SJCRH30 (cell line): ENCODE results near the gene ANKRD13B. TPM values are rescaled to one million over a fixed set of nuclear protein-coding genes. Genes with fewer than 3 reads are reported as not detected.

ENCODE experiments used
- DNase-seq, 2 experiments: peaks; one replicate each; pipeline ENCODE4 v3.0.0-alpha.2; 2015 to 2020
- H3K27ac ChIP-seq: fragments of 250-450 bp; sonication (Bioruptor Pico); 2 replicates; pipeline ENCODE4 v1.5.1; 2020; ENCODE audit warnings: mild to moderate bottlenecking, moderate library complexity
- H3K27me3 ChIP-seq: fragments of 250-450 bp; sonication (Bioruptor Pico); 2 replicates; pipeline ENCODE4 v1.5.1; 2020; ENCODE audit warnings: mild to moderate bottlenecking, moderate library complexity
- H3K36me3 ChIP-seq: fragments of 250-450 bp; sonication (Bioruptor Pico); 2 replicates; pipeline ENCODE4 v1.5.1; 2020; ENCODE audit warnings: mild to moderate bottlenecking, moderate library complexity
- H3K4me1 ChIP-seq: fragments of 250-450 bp; sonication (Bioruptor Pico); 2 replicates; pipeline ENCODE4 v1.5.1; 2020; ENCODE audit warnings: mild to moderate bottlenecking, moderate library complexity
- H3K4me3 ChIP-seq: fragments of 250-450 bp; sonication (Bioruptor Pico); 2 replicates; pipeline ENCODE4 v1.5.1; 2020; ENCODE audit warnings: mild to moderate bottlenecking, moderate library complexity
- H3K9me3 ChIP-seq: fragments of 250-450 bp; sonication (Bioruptor Pico); replicated peaks from 2 replicates; pipeline ENCODE4 v1.5.1; 2020; ENCODE audit warnings: mild to moderate bottlenecking, moderate library complexity
- total RNA-seq: library from RNA; depleted of rRNA; stranded (reverse); fragments of >200 nt; shearing (Covaris generic); gene quantifications from 2 replicates; pipeline ENCODE4 v1.2.3, GENCODE V29; 2014

The ANKRD13B gene
- total RNA-seq, 1 experiment from 2014 or later = 19.2 TPM

DNA sequence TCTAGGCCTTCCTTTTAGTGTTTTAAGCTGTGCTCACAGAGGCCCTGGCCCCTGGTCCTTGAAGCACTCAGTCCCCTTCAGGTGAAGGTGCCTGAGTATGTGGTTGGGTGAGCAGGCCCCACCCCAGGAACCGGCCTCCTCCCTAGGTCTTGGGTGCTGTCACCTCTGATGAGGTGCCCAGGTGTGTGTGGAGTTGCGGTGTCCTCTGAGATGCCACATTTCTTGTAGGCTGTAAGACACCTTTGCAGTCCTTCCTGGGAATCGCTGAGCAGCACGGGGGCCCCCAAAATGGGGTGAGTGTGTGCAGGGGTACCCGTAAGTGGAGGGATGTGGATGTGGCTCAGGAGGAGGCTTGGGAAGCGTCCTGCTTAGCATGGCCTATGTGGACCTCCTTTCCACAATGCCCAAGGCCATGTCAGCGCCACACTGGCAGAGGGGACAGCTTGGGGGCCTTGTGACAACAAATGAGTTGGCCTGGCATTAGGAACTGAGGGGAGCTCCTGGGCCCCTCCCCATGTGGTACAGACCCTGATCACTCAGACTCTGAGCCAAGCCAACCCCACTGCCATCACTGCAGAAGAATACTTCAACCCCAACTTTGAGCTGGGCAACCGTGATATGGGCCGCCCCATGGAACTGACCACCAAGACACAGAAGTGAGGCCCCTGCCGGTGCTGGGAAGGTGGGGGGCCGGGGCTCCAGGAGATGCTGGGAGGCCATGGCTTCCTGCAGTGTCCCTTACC lies 18.6 kb downstream of the ANKRD13B start:
- Histone ChIP-seq H3K9me3 (0 out of 2 replicates have a peak, but pooled peaks cover 3% of the 10 kb centered on the region), H3K4me1 (peaks cover 6% of the 10 kb centered on the region), H3K4me3 (no peak overlapping the region), H3K27ac (no peak overlapping the region), H3K36me3 (peaks cover 23% of the 10 kb centered on the region), H3K27me3 (no peaks in the 10 kb centered on the region)
- DNase-seq = no peak

DNA sequence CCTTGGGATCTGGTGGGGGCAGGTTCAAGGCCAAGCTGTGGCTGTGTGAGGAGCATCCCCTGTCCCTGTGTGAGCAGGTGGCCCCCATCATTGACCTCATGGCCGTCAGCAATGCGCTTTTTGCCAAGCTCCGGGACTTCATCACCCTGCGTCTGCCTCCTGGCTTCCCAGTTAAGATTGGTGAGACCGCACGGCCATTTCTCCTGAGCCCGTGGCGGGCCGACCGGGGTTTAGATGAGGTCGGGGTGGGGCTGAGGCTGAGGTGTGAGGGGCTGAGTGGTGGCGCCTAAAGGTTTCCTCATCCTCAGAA lies 19.1 kb downstream of the ANKRD13B start:
- no peaks in the 10 kb centered on the region for H3K27me3 ChIP-seq
- no peak overlapping the region for H3K4me3 ChIP-seq
- H3K9me3 ChIP-seq = 0 out of 2 replicates have a peak, but pooled peaks cover 3% of the 10 kb centered on the region
- no peak for DNase-seq
- peaks cover 26% of the 10 kb centered on the region for H3K36me3 ChIP-seq
- H3K4me1 ChIP-seq = peaks cover 6% of the 10 kb centered on the region
- H3K27ac ChIP-seq = no peak overlapping the region

DNA sequence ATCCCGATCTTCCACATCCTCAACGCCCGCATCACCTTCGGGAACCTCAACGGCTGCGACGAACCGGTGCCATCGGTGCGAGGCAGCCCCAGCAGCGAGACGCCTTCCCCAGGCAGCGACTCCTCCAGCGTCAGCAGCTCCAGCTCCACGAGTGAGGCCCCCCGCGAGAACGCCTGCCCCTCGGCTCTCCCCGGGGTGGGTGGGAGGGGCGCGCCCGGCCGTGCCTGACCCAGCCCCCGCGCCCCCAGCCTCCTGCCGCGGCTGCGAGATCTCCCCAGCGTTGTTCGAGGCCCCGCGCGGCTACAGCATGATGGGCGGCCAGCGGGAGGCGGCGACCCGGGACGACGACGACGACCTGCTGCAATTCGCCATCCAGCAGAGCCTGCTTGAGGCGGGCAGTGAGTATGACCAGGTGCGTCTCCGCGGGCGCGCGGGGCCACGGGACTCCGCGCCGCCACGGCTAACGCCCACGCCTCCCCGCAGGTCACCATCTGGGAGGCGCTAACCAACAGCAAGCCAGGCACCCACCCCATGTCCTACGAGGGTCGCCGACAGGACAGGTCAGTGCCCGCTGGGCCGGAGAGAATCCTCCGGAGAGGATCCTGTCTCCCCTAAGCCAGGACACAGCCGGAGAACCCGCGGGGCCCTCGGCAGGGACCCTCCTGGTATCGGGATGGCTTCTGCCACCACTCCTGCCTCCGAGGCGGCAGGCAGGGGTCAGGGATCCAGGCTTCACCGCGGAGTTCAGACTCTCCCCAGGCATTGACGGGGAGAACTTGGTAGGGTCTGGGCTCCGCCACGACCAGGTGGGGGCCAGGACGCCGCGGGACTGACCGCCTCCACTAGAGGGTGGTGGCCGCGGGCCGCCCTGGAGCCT lies 19.7 kb downstream of the ANKRD13B start:
- Histone ChIP-seq H3K27ac (no peak overlapping the region), H3K4me3 (no peak overlapping the region), H3K27me3 (no peaks in the 10 kb centered on the region), H3K36me3 (peaks cover 26% of the 10 kb centered on the region), H3K9me3 (0 out of 2 replicates have a peak, but pooled peaks cover 3% of the 10 kb centered on the region), H3K4me1 (peaks cover 6% of the 10 kb centered on the region)
- DNase-seq = no peak

DNA sequence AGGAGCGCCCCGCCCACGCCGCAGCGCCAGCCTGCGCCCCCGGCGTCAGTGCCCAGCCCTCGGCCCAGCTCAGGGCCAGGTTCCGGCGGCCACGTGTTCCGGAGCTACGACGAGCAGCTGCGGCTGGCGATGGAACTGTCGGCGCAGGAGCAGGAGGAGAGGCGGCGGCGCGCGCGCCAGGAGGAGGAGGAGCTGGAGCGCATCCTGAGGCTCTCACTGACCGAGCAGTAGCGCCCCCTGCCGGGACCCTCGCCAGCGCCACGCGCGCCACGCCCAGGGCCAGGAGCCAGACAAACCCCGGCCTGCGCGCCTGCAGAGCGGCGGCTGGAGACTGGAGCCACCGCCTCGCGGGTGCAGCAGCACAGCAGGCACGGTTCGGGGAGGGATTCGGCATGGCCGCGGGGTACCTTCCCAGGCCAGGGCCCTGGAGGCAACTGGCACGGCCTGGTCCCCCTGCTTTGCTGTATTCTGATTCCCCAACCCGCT lies 20.5 kb downstream of the ANKRD13B start:
- no peak overlapping the region for H3K4me3 ChIP-seq
- no peak for DNase-seq
- peaks cover 26% of the 10 kb centered on the region for H3K36me3 ChIP-seq
- H3K27me3 ChIP-seq = no peaks in the 10 kb centered on the region
- 0 out of 2 replicates have a peak, but pooled peaks cover 3% of the 10 kb centered on the region for H3K9me3 ChIP-seq
- H3K27ac ChIP-seq = no peak overlapping the region
- peaks cover 6% of the 10 kb centered on the region for H3K4me1 ChIP-seq

DNA sequence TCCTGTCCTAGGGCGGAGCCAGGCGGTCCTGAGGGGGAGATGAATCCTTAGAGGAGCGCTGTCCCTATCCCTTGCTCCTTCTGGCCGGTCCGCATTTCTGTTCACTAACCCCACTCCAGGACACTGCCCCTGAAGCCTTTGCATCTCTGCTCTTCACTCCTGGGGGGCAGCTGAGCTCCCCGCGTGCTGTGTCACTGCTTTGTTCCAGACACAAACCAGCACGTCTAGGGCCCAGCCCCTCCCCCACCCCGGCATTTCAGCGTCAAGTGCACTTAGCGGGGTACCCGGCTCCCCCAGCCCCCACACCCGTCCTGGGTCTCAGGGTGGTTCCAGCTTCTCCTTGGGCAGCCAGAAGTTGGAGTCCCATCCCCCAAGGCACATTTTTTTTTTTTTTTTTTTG lies 20.9 kb downstream of the ANKRD13B start:
- no peak overlapping the region for H3K4me3 ChIP-seq
- H3K4me1 ChIP-seq = peaks cover 3% of the 10 kb centered on the region
- 0 out of 2 replicates have a peak, but pooled peaks cover 3% of the 10 kb centered on the region for H3K9me3 ChIP-seq
- DNase-seq = no peak
- H3K27ac ChIP-seq = no peak overlapping the region
- H3K27me3 ChIP-seq = no peaks in the 10 kb centered on the region
- peaks cover 26% of the 10 kb centered on the region for H3K36me3 ChIP-seq

DNA sequence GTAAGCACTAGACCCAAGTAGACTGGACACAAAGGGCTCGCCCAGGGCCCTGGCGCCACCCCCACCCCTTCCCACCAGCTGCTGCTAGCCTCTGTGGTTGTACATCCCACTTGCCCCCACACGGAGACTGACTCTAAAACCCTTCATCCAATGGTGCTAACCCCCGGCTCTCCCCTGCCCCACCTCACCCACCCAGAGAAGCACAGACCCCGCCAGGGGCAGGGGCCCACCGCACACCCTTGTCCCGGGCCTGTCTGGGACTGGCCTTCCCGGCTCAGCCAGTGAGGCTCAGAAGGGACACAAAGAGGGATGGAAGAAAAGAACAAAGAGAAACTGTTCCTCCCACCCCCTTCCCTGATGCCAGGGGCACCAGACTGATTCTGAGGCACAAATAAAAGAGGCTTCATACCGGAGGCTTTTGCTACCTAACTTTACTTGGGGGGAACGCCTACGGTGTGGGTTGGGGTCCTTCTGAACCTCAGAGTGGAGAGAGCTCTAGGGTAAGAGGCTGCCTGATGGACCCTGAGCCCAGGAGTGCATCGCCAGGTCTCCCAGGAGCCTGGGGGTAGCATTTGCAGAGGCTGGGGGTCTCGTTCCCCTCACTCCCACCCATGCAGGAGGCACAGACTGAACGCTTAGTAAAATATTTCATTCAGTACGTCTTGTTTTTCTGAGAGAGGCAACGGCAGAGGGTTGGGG lies 21.6 kb downstream of the ANKRD13B start:
- H3K9me3 ChIP-seq = 0 out of 2 replicates have a peak, but pooled peaks cover 3% of the 10 kb centered on the region
- H3K4me1 ChIP-seq = 0 out of 2 replicates have a peak, but pooled peaks cover under 1% of the 10 kb centered on the region
- no peak overlapping the region for H3K4me3 ChIP-seq
- H3K27ac ChIP-seq = no peak overlapping the region
- H3K27me3 ChIP-seq = no peaks in the 10 kb centered on the region
- no peak for DNase-seq
- peaks cover 26% of the 10 kb centered on the region for H3K36me3 ChIP-seq

DNA sequence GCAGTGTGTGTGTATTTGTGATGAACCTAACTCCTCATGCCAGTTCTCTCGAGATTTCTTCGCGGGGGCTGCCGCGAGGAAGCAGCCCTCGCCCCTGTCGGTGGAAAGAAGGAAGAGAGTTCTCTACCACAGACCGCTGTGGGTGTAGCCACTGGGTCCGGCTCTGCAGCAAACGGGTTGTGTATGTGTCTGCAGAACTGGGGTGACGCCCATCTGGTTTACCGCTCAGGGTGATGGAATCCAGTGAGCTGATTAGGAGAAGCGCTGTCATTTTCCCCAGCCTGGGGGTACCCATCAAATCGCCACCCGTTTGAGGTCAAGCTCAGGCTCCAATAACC lies 22.1 kb downstream of the ANKRD13B start:
- no peaks in the 10 kb centered on the region for H3K27me3 ChIP-seq
- DNase-seq = no peak
- H3K27ac ChIP-seq = no peak overlapping the region
- H3K4me3 ChIP-seq = no peak overlapping the region
- peaks cover 26% of the 10 kb centered on the region for H3K36me3 ChIP-seq
- H3K9me3 ChIP-seq = 0 out of 2 replicates have a peak, but pooled peaks cover 3% of the 10 kb centered on the region
- peaks cover 5% of the 10 kb centered on the region; the same call in 1 of the 2 replicates for H3K4me1 ChIP-seq

DNA sequence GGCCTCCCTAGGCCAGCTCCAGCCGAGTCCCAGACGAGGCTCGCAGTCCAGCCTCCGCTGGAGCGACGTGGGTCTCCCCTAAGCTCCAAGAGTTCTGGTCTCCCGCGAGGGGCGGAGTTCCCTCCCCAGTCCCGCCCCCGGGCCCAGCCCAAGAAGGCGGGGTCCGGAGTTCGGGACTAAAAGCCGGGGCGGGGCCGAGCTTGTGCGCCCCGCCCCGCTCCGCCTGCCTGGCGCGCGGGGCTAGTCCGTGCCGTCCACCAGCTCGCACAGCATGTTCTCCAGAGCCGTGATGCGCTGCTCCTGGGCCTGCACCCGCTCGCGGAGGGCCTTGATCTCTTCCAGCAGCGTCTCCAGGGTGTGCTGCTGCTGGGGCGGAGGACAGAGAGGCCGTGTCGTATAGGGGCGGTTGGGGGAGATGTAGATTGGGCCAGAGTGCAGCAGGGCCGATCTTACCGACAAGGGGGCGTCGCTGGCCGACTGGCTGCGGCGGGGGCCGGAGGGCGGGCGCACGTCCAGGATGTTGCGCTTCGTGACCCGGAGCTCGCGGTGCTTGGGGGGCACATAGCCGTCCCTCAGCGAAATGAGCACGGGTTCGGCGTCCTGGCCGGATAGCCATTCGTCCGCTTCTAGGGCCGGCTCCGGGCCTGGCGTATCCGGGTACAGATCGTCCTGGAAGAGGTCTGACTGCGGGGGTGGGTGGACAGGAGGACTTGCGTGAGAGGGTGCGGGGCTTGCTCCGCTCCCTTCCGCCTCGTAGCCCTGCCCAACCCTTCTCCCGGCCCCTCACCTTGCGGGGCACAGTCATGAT lies 22.8 kb downstream of the ANKRD13B start:
- Histone ChIP-seq H3K9me3 (0 out of 2 replicates have a peak, but pooled peaks cover 3% of the 10 kb centered on the region), H3K27ac (no peak overlapping the region), H3K4me3 (no peak overlapping the region), H3K4me1 (peaks cover 12% of the 10 kb centered on the region), H3K36me3 (peaks cover 26% of the 10 kb centered on the region), H3K27me3 (no peaks in the 10 kb centered on the region)
- DNase-seq = no peak

DNA sequence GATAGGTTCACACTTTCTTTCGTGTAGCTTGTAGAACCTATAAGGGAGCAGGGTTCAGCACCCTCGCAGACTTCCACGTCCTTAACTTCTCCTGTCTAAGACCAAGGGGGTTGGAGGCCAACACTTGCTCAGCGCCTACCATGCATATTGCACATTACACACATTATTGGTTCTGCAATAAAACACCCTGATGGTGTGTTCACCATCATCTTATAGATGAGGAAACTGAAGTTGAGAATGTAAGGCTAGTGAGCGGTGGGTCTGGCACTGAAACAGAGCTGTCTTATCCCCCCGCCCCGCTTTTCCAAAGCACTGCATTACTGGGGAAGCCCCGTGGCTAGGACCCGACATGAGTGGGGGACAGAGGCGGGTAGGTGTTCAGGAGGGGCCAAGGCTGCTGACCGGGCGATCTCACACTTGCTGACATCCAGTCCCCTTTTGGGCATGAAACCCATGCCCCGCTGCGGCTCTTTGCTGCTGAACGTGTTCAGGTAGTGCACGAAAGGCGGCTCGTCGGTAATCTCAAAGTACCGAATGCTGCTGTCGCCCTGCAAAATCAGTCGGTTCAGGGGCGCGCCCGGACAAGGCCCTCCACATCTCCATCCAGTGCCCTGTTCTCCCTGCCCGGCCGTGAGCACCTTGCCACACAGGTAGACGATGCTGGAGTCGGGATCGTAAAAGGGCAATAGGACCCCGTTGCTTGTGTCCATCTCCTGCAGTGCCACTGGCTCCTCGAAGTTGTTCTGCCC lies 23.5 kb downstream of the ANKRD13B start:
- H3K27me3 ChIP-seq = no peaks in the 10 kb centered on the region
- 0 out of 2 replicates have a peak, but pooled peaks cover 3% of the 10 kb centered on the region for H3K9me3 ChIP-seq
- peaks cover 19% of the 10 kb centered on the region for H3K4me1 ChIP-seq
- no peak overlapping the region for H3K27ac ChIP-seq
- peaks cover 26% of the 10 kb centered on the region for H3K36me3 ChIP-seq
- DNase-seq = no peak
- no peak overlapping the region for H3K4me3 ChIP-seq

DNA sequence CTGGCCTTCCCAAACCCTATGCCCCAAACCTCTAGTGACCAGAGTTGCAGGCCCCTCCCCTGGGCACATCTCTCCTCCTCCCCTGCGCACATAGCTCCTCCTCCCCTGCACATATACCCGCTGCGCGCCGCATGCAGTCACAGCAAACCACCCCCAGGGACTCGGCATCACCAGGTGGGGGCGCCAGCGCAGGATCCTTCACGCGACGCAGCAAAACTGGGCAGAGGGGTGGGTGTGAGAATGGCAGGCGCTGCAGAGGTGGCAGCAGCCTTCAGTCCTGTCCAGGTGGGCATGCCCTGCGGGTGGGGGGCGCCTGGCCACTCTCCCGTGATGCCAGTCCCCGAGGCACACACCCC lies 24.2 kb downstream of the ANKRD13B start:
- no peak for DNase-seq
- no peak overlapping the region for H3K27ac ChIP-seq
- H3K4me1 ChIP-seq = peaks cover 22% of the 10 kb centered on the region
- H3K4me3 ChIP-seq = no peak overlapping the region
- H3K27me3 ChIP-seq = no peaks in the 10 kb centered on the region
- peaks cover 26% of the 10 kb centered on the region for H3K36me3 ChIP-seq
- 0 out of 2 replicates have a peak, but pooled peaks cover 3% of the 10 kb centered on the region for H3K9me3 ChIP-seq

DNA sequence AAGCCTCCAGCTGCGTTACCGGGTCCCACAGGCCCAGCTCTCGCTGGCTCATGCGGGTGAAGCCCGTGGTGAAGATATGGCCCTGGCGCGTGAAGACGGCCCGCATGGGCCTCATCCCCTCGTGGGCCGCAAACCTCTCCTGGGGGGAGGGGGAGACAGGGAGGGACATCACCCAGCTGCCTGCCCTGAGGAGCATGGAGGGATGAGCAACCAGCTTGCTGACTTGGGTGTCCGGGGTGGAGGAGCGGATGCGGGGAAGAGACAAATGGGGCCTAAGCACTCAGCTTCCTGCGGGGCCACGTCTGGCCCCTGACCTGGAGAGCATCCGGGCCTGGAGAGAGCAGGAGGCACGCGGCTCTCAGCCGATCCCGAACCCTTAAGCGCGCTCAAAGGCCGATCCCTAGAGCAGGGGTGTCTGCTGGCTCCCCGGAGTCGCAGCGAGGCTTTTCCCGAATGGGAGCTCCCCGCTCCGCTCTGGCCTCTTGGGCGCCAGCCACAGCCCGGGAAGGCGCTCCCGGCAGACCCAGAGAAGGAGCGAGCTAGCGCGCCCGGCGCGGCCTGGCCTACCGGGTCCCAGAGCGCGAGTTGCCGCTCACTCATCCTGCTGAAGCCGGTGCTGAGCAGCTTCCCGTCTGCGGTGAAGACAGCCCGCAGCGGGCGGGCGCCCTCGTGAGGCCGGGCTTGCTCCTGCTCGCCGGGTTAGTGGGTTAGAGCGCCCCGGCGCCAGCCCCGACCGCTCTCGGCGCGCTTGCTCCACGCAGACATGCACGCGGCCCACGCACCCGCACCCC lies 24.7 kb downstream of the ANKRD13B start:
- H3K4me1 ChIP-seq = peaks cover 22% of the 10 kb centered on the region
- no peak overlapping the region for H3K27ac ChIP-seq
- peaks cover 26% of the 10 kb centered on the region for H3K36me3 ChIP-seq
- H3K27me3 ChIP-seq = no peaks in the 10 kb centered on the region
- no peak for DNase-seq
- 0 out of 2 replicates have a peak, but pooled peaks cover 2% of the 10 kb centered on the region for H3K9me3 ChIP-seq
- H3K4me3 ChIP-seq = no peak overlapping the region

DNA sequence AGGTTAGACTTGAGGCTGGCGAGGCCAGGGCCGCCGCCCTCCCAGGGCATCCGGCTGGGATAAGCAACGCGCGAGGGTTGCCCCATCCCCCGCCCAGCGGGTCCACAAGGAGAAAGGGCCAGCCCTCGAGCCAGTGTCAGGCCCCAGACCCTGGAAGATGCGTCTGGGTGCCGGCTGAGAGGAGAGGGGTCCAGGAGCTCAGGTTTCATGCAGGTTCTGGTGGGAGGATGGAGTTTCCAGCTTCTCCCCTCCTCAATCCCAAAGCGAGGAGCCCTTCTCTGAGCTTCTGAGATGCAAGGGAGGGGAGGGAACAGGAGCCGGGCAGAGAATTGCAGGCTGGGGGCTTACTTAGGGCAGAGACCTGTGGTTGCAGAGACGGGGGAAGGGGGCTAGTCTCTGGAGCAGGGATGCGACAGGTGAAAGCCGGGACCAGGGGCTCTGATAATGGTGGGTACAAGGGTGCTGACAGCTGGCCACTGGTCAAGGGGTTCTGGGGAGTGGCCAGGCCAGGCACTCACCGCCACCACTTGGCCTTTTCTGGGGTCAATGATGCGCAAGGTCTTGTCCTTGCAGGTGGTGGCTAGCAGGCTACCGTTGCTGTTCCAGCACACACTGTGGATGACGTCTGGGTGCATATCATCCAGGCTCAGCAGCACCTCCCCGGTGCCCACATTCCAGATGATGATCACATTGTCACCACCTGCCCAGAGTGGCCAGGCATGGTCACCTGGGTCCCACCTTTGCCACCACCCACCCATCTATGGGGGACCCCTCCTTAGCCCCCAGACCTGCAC lies 25.5 kb downstream of the ANKRD13B start:
- peaks cover 26% of the 10 kb centered on the region for H3K36me3 ChIP-seq
- H3K9me3 ChIP-seq = no peaks in the 10 kb centered on the region
- H3K4me3 ChIP-seq = no peak overlapping the region
- H3K27ac ChIP-seq = no peak overlapping the region
- H3K27me3 ChIP-seq = no peaks in the 10 kb centered on the region
- H3K4me1 ChIP-seq = peaks cover 26% of the 10 kb centered on the region
- no peak for DNase-seq
